ENCODE measurements around the gene RALGPS2.
A peak's percentile ranks its signal among the peaks of the same experiment; 100 is the strongest.
"Not testable (repeated sequence)": the region's sequence is repeated elsewhere in the genome, so short reads cannot be mapped to it uniquely, and the experiment has no call there.

The RALGPS2 gene

DNA sequence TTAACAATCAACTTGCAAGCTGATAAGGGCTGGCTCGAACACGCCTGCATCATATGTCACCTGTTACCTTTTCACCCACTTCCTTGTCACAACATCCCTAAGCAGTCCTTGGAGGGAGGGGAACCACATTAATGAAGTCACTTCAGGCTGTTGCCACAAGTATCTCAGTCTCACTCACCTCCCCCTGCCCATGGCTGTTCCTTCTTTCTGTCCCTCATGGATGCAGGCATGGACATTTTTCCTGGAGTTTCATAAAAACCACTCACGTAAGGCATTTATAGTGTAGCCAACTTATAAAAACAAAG is 222.6 kb downstream of the RALGPS2 start:
- Mint-ChIP-seq H3K9me3 (no peaks in the 10 kb centered on the region), H3K36me3 (ENCODE audit: insufficient read depth) (no peaks in the 10 kb centered on the region), H3K27ac (ENCODE audit: low read depth) (no peak overlapping the region), H3K27me3 (peaks cover 42% of the 10 kb centered on the region), H3K4me1 (no peaks in the 10 kb centered on the region), H3K4me3 (no peak overlapping the region)
- ATAC-seq (replicated peaks; ENCODE audit: extremely low read depth, poor library complexity, severe bottlenecking) (no peak), DNase-seq (ENCODE audit: low spot score in 2 of 2) (no peak)

- Mint-ChIP-seq H3K36me3 (ENCODE audit: insufficient read depth) (no peaks in the 10 kb centered on the region), H3K4me3 (no peak overlapping the region), H3K4me1 (no peaks in the 10 kb centered on the region), H3K27ac (ENCODE audit: low read depth) (no peak overlapping the region), H3K27me3 (peaks cover 33% of the 10 kb centered on the region), H3K9me3 (no peaks in the 10 kb centered on the region)
- ATAC-seq (replicated peaks; ENCODE audit: extremely low read depth, poor library complexity, severe bottlenecking) (no peak), DNase-seq (ENCODE audit: low spot score in 2 of 2) (no peak)
These were observed 223.6 kb downstream of the RALGPS2 start for GRCh38 chr1:178948676-178949075.

- peaks cover 45% of the 10 kb centered on the region for H3K27me3 Mint-ChIP-seq
- H3K36me3 Mint-ChIP-seq (ENCODE audit: insufficient read depth); H3K4me3 Mint-ChIP-seq; DNase-seq (ENCODE audit: low spot score in 2 of 2); H3K9me3 Mint-ChIP-seq; H3K27ac Mint-ChIP-seq (ENCODE audit: low read depth); H3K4me1 Mint-ChIP-seq; ATAC-seq (replicated peaks; ENCODE audit: extremely low read depth, poor library complexity, severe bottlenecking): not testable (repeated sequence)
These were observed 224.8 kb downstream of the RALGPS2 start for GRCh38 chr1:178949866-178950265.

GRCh38 chr1:178951600-178951999 is 226.6 kb downstream of the RALGPS2 start:
- ATAC-seq (replicated peaks; ENCODE audit: extremely low read depth, poor library complexity, severe bottlenecking) (no peak), DNase-seq (ENCODE audit: low spot score in 2 of 2) (no peak)
- Mint-ChIP-seq H3K9me3 (no peaks in the 10 kb centered on the region), H3K27ac (ENCODE audit: low read depth) (no peak overlapping the region), H3K4me3 (no peak overlapping the region), H3K4me1 (no peaks in the 10 kb centered on the region), H3K36me3 (ENCODE audit: insufficient read depth) (no peaks in the 10 kb centered on the region), H3K27me3 (peaks cover 56% of the 10 kb centered on the region)

DNA sequence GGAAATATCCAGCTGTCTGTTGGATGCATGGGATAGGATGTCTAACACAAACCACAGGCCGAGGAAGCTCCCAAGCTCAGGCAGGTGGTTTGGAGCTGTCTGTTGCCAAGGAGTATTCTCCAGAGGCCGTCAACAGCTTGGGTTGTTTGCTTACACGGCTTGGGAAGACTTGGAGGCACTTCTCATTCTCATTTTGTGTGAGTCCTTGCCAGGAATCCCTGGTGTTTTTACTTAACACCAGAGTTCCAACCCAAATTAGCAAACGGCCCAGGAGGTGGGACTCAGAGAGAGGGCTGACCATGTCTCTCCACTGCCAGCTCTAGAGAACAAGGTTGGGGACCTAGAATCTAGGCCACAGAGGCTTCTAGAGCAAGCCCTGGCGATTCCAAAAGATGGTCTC is 228.0 kb downstream of the RALGPS2 start:
- no peak for ATAC-seq (replicated peaks; ENCODE audit: extremely low read depth, poor library complexity, severe bottlenecking)
- no peak overlapping the region for H3K27ac Mint-ChIP-seq (ENCODE audit: low read depth)
- no peak overlapping the region for H3K4me3 Mint-ChIP-seq
- H3K27me3 Mint-ChIP-seq = peaks cover 43% of the 10 kb centered on the region
- DNase-seq (ENCODE audit: low spot score in 2 of 2) = no peak
- H3K9me3 Mint-ChIP-seq = no peaks in the 10 kb centered on the region
- no peaks in the 10 kb centered on the region for H3K4me1 Mint-ChIP-seq
- no peaks in the 10 kb centered on the region for H3K36me3 Mint-ChIP-seq (ENCODE audit: insufficient read depth)

DNA sequence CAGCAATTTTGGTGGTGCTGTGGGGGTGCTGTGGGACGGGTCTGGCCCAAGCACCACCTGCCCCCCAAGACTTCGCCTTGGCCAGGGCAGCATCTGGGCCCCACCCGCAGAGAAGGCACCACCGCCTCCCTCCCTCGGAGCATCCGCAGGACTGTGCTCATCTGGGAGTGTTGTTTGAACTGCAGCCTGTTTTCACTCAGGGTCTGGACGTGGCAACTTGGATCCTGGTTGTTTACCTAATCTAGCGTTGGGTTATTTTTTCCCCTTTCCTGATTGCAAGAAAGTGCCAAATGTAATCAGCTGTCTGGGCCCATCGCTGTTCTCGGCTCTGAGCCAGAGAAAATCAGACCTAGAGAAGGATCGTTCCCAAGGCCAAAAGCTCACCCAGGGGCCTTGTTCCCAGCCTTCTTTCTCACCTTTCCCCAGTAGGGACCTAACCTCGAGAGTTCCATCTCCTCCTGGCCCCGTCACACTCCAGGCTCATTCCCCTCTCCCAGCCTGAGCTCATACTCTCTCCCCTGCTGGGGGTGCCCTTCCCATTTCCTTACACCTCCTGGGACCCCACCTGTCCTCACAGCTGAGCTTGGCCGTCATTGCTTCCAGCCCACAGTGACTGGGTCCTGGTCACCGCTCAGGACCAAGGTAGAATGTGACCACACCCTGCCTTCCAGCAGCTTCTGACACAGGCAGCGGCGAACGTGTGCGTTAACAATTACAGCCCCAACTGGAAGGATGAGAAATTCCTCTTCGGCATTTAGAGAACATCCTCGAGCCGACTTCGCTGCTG is 228.7 kb downstream of the RALGPS2 start:
- peaks cover 36% of the 10 kb centered on the region for H3K27me3 Mint-ChIP-seq
- ATAC-seq (replicated peaks; ENCODE audit: extremely low read depth, poor library complexity, severe bottlenecking) (no peak), DNase-seq (ENCODE audit: low spot score in 2 of 2) (no peak)
- H3K27ac Mint-ChIP-seq (ENCODE audit: low read depth) = peak overlapping the region; percentile 8
- no peak overlapping the region for H3K4me3 Mint-ChIP-seq
- no peaks in the 10 kb centered on the region for H3K36me3 Mint-ChIP-seq (ENCODE audit: insufficient read depth)
- H3K9me3 Mint-ChIP-seq = no peaks in the 10 kb centered on the region
- H3K4me1 Mint-ChIP-seq = no peaks in the 10 kb centered on the region

GRCh38 chr1:178954325-178954690 is 229.3 kb downstream of the RALGPS2 start:
- Mint-ChIP-seq H3K27me3 (peaks cover 35% of the 10 kb centered on the region), H3K27ac (ENCODE audit: low read depth) (peak overlapping the region; percentile 8), H3K9me3 (no peaks in the 10 kb centered on the region), H3K4me1 (no peaks in the 10 kb centered on the region), H3K36me3 (ENCODE audit: insufficient read depth) (no peaks in the 10 kb centered on the region), H3K4me3 (no peak overlapping the region)
- ATAC-seq (replicated peaks; ENCODE audit: extremely low read depth, poor library complexity, severe bottlenecking) (no peak), DNase-seq (ENCODE audit: low spot score in 2 of 2) (no peak)

DNA sequence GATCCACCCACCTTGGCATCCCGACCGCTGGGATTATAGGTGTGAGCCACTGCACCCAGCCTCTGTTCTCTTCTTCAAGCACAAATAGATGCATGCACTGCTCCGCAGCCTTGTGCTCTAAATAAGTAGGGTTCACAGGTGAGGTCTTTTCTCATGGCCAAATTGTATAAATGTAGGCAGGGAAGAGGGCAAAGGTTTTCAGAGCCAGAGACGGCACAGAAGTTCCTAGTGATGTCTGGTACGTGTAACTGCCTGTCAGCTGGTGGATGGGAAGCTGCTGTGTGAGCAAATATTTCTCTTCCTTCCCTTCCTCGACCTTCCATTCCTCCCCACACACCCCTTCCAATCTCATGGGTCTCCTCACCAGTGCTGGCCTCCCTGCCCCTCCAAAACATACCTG is 229.9 kb downstream of the RALGPS2 start:
- no peaks in the 10 kb centered on the region for H3K4me1 Mint-ChIP-seq
- H3K27me3 Mint-ChIP-seq = peaks cover 35% of the 10 kb centered on the region
- ATAC-seq (replicated peaks; ENCODE audit: extremely low read depth, poor library complexity, severe bottlenecking) = no peak
- H3K9me3 Mint-ChIP-seq = no peaks in the 10 kb centered on the region
- no peaks in the 10 kb centered on the region for H3K36me3 Mint-ChIP-seq (ENCODE audit: insufficient read depth)
- no peak for DNase-seq (ENCODE audit: low spot score in 2 of 2)
- no peak overlapping the region for H3K27ac Mint-ChIP-seq (ENCODE audit: low read depth)
- no peak overlapping the region for H3K4me3 Mint-ChIP-seq

GRCh38 chr1:178955391-178955954 is 230.4 kb downstream of the RALGPS2 start:
- no peak for DNase-seq (ENCODE audit: low spot score in 2 of 2)
- no peaks in the 10 kb centered on the region for H3K36me3 Mint-ChIP-seq (ENCODE audit: insufficient read depth)
- peaks cover 35% of the 10 kb centered on the region for H3K27me3 Mint-ChIP-seq
- H3K27ac Mint-ChIP-seq (ENCODE audit: low read depth) = no peak overlapping the region
- H3K9me3 Mint-ChIP-seq = no peaks in the 10 kb centered on the region
- no peak overlapping the region for H3K4me3 Mint-ChIP-seq
- H3K4me1 Mint-ChIP-seq = no peaks in the 10 kb centered on the region
- no peak for ATAC-seq (replicated peaks; ENCODE audit: extremely low read depth, poor library complexity, severe bottlenecking)

DNA sequence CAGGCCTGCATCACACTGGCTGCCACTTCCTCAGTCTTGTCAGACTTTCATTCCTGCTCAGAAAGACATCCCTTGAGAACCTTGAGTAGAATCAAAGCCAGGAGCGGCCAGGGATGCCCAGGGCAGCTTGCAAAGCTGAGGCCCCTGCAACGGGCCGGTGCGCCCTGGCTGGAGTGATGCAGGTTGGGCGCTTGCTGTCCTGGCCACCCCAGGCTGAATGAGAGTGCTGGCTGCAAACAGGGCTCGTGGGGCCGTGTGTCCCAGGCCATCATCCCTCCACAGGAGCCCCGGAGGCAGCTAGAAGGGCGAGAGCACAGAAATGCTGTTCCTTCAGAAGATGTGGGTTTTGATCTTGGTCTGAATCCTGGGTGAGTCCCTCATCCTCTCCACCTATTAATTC is 233.4 kb downstream of the RALGPS2 start:
- no peaks in the 10 kb centered on the region for H3K36me3 Mint-ChIP-seq (ENCODE audit: insufficient read depth)
- no peaks in the 10 kb centered on the region for H3K4me1 Mint-ChIP-seq
- H3K9me3 Mint-ChIP-seq = no peaks in the 10 kb centered on the region
- ATAC-seq (replicated peaks; ENCODE audit: extremely low read depth, poor library complexity, severe bottlenecking) = no peak
- no peak overlapping the region for H3K27ac Mint-ChIP-seq (ENCODE audit: low read depth)
- H3K27me3 Mint-ChIP-seq = peaks cover 25% of the 10 kb centered on the region
- no peak for DNase-seq (ENCODE audit: low spot score in 2 of 2)
- H3K4me3 Mint-ChIP-seq = no peak overlapping the region

DNA sequence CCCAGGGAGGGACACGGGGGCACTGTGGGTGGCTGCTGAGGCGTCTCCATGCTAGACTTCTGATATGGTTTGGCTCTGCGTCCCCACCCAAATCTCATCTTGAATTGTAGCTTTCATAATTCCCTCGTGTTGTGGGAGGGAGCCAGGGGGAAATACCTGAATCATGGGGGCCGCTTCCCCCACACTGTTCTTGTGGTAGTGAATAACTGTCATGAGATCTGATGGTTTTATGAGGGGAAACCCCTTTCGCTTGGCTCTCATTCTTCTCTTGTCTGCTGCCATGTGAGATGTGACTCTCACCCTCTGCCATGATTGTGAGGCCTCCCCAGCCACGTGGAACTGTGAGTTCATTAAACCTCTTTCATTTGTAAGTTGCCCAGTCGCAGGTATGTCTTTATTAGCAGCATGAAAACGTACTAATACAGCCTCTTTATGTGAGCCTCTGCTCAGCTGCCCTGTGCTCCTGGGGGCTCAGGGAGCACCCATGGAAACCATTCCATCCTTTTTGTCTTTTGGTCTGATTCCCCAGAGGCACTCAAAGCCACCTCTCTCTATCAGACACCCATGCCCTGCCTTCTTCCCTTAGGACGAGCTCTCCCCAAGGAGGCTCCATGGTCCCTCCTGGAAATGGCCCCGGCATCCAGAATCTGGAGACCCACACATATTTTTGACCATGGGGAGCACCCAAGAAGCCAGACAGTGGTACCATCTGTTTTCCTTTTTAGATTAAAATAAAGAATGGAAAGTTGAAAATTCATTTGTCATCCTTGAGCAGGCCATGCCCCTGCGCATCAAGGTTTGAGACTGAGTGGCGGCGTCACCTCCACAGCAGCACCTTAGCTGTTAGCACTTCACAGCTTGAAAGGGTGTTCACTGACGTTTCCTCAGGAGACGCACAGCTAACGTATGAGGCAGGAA is 234.8 kb downstream of the RALGPS2 start:
- no peaks in the 10 kb centered on the region for H3K9me3 Mint-ChIP-seq
- no peak for DNase-seq (ENCODE audit: low spot score in 2 of 2)
- H3K27me3 Mint-ChIP-seq = peaks cover 23% of the 10 kb centered on the region
- no peaks in the 10 kb centered on the region for H3K4me1 Mint-ChIP-seq
- ATAC-seq (replicated peaks; ENCODE audit: extremely low read depth, poor library complexity, severe bottlenecking) = no peak
- no peak overlapping the region for H3K4me3 Mint-ChIP-seq
- no peak overlapping the region for H3K27ac Mint-ChIP-seq (ENCODE audit: low read depth)
- no peaks in the 10 kb centered on the region for H3K36me3 Mint-ChIP-seq (ENCODE audit: insufficient read depth)

DNA sequence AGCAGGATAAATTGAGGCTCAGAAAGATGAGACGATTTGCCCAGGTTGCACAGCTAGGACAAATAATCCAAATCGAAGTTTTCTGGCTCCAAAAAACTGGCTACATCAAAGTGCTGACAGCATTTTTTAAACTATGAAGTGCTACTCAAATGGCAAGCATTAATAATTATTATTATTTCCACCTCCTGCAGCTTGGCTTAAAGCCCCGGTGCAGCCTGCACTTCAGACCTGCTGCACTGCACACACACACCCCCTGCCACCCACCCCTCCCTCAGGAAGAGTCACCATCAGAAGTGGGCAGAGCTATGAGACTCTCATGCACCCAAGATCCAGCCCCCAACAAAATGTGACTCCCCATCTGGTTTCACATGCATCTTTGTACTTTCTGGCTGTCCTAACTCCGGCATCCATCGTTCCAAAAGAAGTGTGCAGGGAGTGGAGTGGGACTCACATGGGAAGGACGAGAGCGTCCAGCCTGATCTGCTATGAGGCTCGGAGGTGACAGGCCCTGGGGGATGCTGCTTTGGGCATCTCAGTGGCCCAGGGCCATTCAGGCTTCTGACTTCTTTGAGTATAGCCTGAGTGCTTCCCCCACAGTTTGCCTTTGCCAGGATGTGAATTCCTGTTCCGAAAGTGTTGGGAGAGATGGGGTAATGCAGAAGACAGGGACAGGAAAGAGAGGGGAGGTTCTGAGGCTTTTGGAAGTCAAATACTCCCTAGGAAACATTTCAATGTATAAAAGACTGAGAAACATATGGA is 235.6 kb downstream of the RALGPS2 start:
- Mint-ChIP-seq H3K4me3 (no peak overlapping the region), H3K36me3 (ENCODE audit: insufficient read depth) (no peaks in the 10 kb centered on the region), H3K27ac (ENCODE audit: low read depth) (no peak overlapping the region)

More for the DNA sequence above, 235.6 kb downstream of the RALGPS2 start:
- ATAC-seq (replicated peaks; ENCODE audit: extremely low read depth, poor library complexity, severe bottlenecking) = no peak
- H3K4me1 Mint-ChIP-seq = no peaks in the 10 kb centered on the region
- no peaks in the 10 kb centered on the region for H3K9me3 Mint-ChIP-seq
- DNase-seq (ENCODE audit: low spot score in 2 of 2) = no peak
- H3K27me3 Mint-ChIP-seq = peaks cover 14% of the 10 kb centered on the region

Measured in central memory CD8-positive, alpha-beta T cell (primary cell).